HK-2 (cell line): Measurements from ENCODE around the gene ENAH.
"Not testable (repeated sequence)": the region's sequence is repeated elsewhere in the genome, so short reads cannot be mapped to it uniquely, and the experiment has no call there.

Experiments
- DNase-seq: peaks from one replicate; pipeline ENCODE4 v3.0.0-alpha.2; 2018; ENCODE audit not compliant: unreplicated experiment

Gene ENAH

DNA sequence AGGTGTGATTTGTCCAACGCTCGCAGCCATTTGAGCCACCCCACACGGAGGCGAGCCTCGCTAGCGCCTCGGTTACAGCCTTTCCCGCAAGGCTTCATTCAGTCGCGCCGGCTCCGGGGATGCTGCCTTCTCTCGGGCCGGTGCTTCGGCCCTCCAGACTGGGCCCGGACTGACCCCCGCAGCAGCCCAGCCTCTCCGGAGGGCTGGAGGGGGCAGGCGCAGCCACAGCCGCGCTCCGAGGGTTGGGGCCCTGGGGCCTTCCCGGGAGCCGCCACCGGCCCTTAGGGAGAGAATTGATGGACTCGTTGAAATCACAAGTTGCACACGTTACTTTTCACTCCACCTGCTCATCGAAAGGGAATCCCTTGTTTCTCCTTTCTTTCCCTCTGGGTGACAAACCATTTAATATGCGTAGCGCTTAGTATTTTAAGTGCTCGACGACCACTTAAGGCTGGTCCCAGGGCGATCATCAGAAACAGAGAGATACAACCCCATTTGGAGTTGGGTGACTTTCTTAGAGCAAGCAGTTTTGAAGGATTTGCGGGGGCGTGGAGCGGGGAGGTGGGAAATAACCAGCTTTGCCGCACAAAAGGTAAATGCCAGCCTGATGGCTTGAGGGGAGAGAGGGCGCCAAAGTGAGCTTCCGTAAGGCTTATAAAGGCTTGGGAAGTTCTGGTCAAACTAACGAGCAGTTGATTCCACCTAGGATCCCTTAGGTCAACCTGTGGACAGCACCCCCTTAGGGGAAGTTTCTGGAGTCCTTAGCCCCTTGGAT lies 24.6 kb upstream of the ENAH start:
- no peak for DNase-seq

DNA sequence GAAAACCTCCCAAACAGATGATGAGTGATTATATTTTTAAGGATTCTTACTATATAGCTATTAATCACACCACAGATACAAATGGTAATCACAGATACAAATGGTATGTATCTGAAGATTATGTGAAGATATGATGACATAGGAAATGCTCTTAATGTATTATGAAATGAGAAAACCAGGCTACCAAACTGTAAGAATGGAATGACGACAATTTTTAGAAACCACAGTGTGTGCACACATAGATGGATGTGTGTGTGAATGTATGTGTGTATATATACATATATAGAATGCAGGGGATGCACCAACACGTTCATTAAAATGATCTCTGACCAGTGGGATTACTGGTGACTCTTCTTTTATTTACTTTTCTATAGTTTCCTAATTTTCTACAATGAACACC lies 21.5 kb upstream of the ENAH start:
- no peak for DNase-seq

DNA sequence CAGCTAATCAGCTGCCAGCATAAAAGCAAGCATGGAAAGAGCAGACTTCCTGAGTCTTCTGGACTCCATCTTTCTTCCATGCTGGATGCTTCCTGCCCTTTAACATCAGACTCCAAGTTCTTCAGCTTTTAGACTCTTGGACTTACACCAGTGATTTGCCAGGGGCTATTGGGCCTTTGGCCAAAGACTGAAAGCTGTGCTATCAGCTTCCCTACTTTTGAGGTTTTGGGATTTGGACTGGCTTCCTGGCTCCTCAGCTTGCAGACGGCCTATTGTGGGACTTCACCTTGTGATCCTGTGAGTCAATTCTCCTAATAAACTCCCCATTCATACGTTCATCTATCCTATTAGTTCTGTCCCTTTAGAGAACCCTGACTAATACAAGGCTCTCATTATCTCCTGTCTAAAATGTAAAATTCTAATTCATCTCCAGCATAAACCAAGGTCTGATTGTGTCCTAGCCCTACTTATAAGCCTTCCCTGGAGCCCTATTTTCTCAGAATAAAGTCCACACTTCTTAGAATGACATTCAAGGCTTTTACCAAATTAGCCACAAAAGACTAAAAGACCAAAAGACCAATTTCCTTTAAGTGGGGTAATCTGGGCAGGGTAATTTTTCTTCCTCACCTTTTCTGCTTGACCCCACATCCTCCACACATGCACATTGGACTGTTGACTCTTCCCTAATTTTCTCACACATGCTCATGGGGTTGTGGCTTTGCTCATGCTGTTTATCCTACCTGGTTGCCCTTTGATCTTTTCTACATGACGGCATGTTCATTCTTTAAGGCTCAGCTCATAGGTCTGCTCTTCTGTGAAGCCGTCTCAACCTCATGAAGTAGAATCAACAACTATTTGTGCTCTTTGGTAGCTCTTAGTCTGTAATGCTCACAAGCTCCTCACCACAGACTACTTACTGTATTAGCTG lies 18.1 kb upstream of the ENAH start:
- DNase-seq = no peak

DNA sequence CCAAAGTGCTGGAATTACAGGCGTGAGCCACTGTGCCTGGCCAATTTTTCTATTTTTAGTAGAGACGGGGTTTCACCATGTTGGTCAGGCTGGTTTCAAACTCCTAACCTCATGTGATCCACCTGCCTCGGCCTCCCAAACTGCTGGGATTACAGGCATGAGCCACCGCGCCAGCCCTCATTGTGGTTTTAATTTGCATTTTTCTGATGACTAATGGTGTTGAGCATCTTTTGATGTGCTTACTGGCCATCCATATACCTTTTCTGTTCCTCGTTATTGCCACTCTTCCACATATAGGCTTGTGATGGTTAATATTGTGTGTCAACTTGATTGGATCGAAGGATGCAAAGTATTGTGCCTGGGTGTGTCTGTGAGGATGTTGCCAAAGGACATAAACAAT lies 17.4 kb upstream of the ENAH start:
- no peak for DNase-seq

DNA sequence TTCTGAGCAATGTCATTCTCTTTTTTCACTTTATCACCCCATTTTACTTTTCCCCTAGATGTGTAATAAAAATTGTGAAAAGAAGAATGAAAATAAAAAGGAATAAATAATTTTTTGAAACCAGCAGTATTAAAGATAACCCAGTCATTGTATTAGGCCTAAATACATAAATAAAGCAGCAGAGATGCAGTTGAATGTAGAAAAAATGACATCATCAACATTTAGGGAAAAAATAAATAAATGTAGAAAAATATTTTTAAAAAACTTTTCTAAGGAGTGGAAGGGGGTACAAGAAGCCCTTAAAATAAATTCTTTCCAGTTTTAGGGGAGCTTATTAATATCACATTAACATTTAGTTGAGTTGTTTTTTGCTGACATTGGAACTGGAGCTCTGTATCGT lies 15.3 kb upstream of the ENAH start:
- DNase-seq = no peak

DNA sequence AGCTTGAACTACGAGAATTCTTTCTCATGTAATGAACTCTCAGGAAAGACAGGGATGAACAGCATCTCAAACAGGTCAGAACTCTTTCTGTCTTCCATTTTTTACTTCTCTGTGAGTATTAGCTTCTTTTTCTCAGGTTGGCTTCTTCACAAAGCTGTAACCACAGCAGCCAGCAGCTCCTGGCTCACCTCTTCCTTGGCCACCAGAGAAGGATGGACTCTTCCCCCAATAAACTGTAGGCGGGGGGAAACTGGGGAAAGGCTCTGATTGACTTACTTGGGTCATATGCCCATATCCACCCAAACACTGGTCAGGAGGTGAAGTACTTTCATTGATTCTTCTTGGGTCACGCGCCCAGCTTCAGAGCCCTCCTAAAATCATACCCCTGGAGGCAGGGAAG lies 14.4 kb upstream of the ENAH start:
- no peak for DNase-seq

DNA sequence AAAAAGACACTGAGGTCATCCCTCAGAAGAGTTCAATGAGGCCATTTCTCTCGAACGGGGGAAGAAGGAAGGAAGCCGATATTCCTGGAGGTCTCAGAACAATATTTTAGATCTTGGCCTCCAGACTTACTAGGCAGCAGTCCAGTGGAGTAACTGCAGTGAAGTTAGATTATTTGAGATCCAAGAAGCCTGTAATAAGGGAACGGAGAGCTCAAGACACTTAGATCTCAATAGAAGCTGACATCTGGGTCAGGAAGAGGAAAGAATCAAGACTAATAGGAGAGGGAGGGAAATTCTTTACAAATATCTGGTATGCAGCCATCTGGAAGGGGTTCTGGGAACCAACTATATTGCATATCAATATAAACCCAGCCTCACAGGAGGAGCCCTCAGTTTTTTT lies 13.6 kb upstream of the ENAH start:
- no peak for DNase-seq

DNA sequence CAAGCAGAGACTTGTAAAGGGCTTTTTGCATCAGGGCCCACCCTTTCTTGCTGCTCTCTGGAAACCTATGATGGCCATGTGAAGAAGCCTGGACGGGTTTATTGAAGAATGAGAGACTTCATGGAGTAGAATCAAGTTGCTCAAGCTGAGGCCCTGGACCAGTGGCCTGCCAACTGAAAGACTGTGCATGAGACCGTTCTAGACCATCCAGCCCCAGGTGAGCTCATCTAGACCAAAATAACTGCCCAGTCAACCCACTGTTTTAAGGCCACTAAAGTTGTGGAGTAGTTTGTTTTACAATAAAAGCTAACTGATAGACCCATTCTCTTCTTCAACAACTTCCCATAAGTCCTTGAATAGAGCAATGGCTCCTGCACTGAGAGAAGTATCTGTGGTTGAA lies 11.8 kb upstream of the ENAH start:
- DNase-seq = no peak

DNA sequence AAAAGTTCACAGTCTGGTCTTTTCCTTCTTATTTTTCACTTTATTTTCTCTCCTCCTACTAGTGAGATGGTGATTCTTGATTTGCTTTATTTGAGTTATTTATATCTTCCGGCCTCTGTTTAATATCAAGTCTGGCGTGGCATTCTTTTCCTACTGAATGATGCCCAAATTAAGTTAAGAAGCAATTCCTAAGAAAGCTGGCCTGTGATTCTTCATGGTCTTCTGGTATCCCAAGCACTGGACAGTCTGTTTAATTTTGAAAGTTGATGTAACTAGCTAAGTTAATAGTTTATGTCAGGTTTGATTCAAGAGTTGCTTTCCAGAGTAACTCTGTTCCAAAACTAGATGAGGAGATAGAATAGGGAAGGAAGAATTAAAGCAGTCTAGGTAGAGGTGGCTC lies 9.2 kb upstream of the ENAH start:
- DNase-seq = no peak

DNA sequence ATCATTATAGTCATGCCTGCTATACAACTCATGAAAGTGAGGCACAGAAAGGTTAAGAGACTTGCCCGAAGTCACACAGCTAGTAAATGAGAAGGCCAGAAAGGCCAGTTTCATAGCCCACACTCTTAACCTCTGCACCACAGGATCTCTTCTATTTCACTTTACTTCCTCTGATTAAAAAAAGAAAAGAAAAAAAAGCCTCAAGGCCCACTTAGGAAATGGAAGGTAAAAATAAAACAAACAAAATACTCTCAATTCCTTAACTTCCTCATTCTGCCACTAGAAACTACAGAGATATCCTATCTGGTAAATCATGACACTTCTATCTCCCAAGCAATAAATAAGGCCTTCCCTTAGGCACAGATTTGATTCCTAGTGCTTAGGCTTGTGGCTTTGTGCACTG lies 7.6 kb upstream of the ENAH start:
- DNase-seq = no peak

DNA sequence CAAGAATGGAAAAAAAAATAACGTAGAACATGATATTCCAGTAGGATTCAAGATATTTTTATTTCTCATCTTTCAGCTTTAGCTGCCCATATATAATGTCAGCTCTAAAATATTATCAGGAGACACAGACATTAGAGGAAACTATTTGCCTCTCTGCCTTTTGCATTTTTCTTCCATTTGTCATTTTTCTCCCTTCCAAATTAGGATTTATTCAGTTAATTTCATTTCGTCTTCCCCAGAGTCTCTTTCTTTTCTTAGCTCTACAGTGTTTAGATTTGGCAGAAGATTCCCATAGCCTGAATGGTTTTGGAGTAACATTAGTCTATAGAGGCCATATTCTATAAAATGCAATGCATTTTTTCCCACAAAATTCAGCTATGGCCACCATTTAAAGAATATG lies 5.1 kb upstream of the ENAH start:
- DNase-seq = no peak

DNA sequence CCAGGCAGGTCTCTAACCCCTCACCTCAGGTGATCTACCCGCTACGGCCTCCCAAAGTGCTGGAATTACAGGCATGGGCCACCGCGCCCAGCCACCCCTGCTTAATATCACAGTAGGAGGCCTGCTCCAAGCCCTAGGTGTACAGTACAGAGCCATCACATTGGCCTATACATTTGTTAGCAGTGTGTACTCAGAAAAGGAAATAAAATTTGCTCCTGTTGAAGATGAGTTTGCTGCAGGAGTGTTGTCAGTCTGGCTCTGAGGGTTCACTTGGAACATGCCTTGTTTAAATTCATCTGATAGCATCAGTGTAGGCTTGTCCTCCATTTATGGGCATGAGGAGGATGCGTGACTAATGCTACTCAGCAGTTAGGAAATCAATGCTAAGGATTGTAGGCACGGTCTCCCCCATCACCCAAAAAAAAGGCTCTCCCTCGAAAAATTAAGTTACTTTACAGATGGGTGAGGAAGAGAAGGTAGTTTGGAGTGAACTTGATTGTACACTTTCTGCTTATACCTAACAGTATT lies 4.6 kb upstream of the ENAH start:
- peak; percentile 41 for DNase-seq

DNA sequence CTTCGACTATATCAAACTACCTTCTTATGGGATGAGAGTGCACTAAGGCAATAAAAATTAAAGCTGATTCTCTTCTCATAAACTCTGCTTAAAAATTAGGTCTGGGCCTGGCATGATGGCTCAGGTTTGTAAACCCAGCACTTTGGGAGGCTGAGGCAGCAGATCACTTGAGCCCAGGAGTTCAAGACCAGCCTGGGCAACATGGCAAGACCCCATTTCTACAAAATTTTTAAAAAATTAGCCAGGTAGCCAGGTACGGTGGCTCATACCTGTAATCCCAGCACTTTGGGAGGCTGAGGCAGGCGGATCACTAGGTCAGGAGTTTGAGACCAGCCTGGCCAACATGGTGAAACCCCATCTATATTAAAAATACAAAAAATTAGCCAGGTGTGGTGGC lies 3.3 kb upstream of the ENAH start:
- not testable (repeated sequence) for DNase-seq

DNA sequence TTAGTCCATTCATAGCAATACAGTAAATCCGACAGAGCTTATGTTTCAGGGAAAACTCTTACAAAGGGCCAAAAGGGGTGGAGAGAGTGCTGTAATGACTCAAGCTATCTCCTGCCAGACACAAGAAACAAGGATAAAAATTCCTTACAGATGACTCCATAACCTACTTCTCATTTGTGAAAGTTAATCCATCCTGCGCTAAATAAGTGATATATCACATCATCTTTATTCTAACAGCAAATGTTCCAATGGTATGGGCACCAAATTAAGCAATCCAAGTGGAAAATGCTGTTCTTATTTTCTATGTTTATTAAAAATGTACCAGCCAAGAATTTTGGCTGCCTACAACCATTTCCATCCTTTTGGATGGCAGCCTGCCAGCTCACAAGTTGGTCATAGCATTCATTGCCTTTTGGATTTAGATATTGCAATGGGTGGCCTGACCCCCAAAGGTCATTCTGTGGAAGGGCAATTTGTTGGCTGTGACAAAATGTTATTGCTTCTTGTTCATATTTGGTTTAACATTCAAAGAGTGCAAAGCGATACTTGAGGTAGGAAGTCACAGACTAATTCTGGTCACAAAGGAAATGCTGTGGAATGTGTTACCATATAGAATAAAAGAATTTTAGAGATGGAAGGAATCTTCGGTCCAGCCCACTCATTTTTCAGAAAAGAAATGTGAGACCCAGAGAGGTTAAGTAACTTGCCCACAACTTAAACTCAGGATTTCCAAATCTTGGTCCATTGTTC lies 2.8 kb upstream of the ENAH start:
- peak; percentile 78 for DNase-seq

DNA sequence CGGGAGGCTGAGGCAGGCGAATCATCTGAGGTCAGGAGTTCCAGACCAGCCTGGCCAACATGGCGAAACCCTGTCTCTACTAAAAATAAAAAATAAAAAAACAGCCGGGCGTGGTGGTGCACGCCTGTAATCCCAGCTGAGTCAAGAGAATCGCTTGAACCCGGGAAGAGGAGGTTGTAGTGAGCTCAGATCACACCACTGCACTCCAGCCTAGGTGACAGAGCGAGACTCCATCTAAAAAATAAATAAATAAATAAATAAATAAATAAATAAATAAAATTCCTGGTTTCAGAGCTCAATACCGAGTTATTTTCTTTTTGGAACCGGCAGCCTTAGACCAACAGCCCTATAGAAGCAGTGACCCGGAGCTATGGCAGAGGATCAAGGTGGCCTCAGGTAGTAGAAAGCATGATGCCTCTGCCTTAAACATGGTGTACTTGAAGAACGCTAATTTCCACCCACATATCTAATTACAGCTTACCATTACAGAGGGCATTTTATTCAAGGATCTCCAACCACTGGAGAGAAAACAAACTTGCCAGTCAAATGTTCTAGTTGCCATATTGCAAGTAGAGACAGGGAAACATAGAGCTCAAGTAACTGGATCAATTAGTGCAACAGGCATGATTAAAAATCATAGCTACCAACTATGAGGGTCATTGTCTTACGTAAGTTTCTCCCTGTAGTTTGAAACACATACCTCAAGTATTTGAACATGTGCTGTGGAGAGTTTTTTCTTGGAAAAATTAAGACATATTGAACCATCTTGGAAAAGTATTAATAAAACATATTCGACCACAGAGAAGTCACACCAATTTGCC lies 2.0 kb upstream of the ENAH start:
- no peak for DNase-seq

DNA sequence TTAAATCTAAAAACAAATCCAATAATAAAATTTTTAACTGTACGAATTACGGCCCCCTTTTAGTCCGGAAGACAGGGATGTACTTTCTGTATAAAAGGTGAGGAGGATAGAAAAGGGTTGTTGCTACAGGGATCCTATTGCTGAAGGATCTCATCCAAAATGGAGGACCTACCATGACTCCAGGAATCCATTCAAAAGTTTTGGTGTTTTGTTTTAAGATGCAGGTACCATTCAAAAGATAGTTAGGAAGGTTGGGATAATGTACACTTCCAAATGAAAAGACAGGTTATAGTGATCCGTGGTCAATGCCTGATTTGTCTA lies 1.3 kb upstream of the ENAH start:
- no peak for DNase-seq

DNA sequence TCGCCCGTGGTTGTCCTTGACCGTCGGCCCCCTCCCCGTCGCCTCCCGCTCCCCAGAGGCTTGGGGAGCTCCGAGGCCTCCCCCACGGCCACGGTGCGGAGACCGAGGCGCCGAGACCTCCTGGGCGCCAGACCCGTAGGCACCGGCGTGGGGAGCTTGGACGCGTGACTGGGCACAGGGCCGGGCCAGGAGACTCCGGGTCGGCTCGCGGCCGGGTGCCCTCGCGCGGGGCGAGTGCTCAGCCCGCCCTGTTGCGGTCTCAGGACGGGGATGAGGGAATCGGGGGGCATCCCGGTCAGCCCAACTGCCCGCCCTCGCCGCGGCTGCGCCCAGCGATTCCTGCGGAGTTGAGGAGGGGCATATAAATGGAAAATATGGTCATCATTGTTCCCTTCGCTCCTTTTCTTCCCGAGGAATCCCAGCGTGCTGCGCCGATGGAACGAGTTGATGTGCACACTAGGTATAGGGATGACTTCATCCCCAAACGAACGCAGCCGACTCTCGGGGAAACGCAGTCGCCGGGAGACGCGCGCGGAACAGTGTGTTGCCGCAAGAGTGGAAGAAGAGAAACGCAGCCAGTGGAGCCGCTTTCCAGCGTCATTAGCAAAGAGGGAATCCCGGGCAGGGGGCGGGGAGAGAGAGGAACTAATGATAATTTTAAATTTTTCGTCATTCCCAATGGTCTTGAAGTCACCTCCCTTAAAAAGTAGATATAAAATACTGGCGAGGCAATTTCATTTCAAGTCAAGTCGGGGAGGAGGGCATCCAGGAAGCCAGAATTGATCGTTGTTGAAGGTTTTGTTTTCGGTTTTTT lies 747 bp upstream of the ENAH start:
- DNase-seq = peak; percentile 89

DNA sequence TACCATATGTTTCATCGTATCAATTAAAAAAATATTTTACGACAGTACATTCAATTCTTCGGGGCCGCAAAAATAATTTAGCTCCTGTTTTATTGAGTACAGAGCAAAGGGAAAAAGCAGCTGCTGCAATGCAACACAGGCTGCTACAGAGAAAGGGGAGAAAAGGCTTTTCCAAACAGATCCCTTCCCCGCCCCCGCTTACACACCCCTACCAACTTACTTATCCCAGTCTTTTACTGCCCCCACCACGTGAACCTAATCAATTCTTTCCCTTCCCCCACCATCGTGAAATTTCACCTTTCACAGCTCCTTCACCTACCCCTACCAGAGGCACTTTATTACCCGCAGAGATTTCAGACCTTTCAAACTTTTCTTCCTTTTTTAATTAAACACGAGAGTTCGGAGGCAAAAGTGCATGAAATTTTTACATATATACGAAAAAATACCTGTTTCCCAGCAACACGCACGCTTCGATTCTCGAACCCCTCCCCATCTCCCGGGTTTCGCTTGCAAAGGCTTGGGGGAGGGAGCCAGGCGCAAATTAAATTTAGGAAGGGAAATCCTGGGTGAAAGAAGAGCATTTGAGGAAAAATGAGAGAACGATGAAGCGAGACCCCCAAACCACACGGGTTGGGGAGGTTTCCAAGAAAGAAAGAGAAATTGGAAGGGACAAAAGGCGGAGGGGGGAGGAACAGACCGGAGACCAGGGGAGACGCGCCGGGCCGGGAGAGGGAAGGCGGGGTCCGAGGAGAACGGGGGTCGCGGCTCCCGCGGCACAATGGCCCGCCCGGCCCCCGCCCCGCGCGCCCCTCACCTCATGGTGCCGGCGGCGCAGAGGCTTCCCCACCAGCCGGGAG lies 823 bp downstream of the ENAH start:
- peak; percentile 50 for DNase-seq

DNA sequence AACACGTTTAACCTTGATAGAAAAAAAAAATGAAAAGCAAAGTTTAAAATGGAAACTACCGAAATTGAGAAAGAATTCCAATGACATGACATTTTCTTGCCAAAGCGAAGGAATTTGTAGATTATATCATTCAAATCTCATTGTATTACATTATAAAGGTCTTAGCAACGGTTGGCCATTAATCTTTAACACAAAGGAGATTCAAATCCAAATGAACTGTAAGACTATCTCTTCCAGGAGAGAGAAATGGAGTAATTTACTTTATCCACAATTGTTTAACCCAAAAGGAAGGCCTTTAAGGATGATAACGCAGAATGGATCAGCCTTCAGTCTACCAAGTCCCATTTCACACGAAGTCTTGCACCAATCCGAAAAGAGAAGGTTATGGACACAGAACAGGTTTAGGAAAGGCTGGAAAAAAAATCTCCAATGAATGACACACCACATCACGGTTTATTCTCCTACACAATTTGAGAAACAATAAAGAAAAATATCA lies 1.5 kb downstream of the ENAH start:
- no peak for DNase-seq
